ENCODE measurements around the gene CCDC7. TPM values are rescaled to one million over a fixed set of nuclear protein-coding genes. Genes with fewer than 3 reads are reported as not detected.
"Not testable (repeated sequence)": the region's sequence is repeated elsewhere in the genome, so short reads cannot be mapped to it uniquely, and the experiment has no call there.

Gene CCDC7
- total RNA-seq, 4 donors from 2014 or later: 15.1 to 72.3 (median 22.6) TPM

DNA sequence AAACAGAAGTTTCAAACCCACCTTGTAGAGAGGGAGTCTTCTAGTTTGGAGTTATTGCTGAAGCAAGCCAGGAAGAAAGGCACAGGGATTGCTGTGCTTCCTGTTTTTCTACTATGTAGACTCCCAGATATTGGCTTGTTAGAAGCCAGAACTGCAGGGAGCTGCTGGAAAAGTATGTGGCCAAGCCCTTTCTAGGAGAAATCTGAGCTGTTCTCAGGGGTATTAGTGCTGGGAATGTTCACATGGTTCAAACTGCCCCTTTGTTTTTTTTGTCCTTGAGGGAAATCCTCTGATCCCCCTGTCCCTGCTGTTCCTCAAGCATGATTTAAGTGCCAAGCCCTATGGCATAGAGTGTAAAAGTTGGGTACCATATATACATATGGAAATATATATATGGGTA lies 184.0 kb downstream of the CCDC7 start:
- TF ChIP-seq POLR2AphosphoS5 (IDR thresholded peaks at IDR 0.05) (no peak), EP300 (IDR thresholded peaks at IDR 0.05) (no peak), POLR2A (IDR thresholded peaks at IDR 0.05; ENCODE audit: low read depth) (no peak)
- TF ChIP-seq, protein P1, sequence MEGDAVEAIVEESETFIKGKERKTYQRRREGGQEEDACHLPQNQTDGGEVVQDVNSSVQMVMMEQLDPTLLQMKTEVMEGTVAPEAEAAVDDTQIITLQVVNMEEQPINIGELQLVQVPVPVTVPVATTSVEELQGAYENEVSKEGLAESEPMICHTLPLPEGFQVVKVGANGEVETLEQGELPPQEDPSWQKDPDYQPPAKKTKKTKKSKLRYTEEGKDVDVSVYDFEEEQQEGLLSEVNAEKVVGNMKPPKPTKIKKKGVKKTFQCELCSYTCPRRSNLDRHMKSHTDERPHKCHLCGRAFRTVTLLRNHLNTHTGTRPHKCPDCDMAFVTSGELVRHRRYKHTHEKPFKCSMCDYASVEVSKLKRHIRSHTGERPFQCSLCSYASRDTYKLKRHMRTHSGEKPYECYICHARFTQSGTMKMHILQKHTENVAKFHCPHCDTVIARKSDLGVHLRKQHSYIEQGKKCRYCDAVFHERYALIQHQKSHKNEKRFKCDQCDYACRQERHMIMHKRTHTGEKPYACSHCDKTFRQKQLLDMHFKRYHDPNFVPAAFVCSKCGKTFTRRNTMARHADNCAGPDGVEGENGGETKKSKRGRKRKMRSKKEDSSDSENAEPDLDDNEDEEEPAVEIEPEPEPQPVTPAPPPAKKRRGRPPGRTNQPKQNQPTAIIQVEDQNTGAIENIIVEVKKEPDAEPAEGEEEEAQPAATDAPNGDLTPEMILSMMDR (IDR thresholded peaks at IDR 0.05): no peak
- intact Hi-C loops (cut with DNase I): no loop called here
- H3K36me3 ChIP-seq: no peaks in the 10 kb centered on the region
- H3K27ac ChIP-seq (replicated peaks in 1 of 4): no peak overlapping the region
- H3K4me1 ChIP-seq: no peaks in the 10 kb centered on the region
- H3K4me3 ChIP-seq: no peak overlapping the region
- H3K27me3 ChIP-seq: no peaks in the 10 kb centered on the region
- DNase-seq (ENCODE audit: extremely low spot score): no peak
- H3K9me3 ChIP-seq: peaks cover 0 to 6% (median 0%) of the 10 kb centered on the region in 4 donors

DNA sequence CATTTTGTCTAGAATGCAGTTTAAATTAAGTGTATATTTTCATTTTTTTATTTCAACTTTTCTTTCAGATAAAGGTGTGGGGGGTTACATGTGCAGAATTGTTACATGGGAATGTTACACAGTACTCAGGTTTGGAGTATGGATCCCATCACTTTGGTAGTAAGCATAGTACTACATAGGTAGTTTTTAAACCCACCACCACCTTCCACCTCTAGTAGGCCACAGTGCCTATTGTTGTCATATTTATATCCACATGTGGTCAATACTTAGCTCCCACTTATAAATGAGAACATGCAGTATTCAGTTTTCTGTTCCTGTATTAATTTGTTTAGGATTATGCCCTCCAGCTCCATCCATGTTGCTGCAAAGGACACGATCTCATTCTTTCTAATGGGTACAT lies 200.6 kb downstream of the CCDC7 start:
- H3K4me3 ChIP-seq: no peak overlapping the region
- 56% methylated on average over 1 of the region's 1 CpG for WGBS
- H3K36me3 ChIP-seq: peaks cover 0 to 15% (median 0%) of the 10 kb centered on the region in 4 donors
- intact Hi-C loops (cut with DNase I): no loop called here
- DNase-seq (ENCODE audit: extremely low spot score): no peak
- no peaks in the 10 kb centered on the region for H3K27me3 ChIP-seq
- H3K27ac ChIP-seq (replicated peaks in 1 of 4): no peak overlapping the region
- TF ChIP-seq EP300 (IDR thresholded peaks at IDR 0.05) (no peak), POLR2AphosphoS5 (IDR thresholded peaks at IDR 0.05) (no peak), POLR2A (IDR thresholded peaks at IDR 0.05; ENCODE audit: low read depth) (no peak)
- TF ChIP-seq, protein P1 (IDR thresholded peaks at IDR 0.05): no peak
- peaks cover 0 to 33% (median 18%) of the 10 kb centered on the region in 4 donors for H3K9me3 ChIP-seq
- no peaks in the 10 kb centered on the region for H3K4me1 ChIP-seq

DNA sequence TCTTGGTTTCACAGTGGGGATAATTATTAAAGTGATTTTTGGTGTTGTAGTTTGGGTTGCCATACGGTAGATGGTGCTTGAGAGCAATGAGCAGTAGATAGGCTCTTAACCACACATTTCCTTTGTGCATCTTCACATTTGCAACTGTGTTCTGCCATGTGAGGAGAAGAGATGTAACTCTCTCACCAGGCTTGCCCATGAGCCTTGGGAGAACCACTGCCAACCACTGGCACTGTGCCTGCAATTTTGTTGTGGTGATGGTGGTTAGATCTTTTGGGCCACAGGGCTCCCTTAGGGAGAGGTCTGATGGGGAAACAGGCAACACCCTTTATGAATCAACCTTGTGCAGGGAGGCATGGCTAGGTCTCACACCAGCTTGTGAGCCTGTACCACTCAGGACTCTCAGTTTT lies 204.3 kb downstream of the CCDC7 start:
- Histone ChIP-seq H3K27ac (replicated peaks in 1 of 4) (no peak overlapping the region), H3K9me3 (peaks cover 0 to 48% (median 14%) of the 10 kb centered on the region in 4 donors), H3K4me3 (no peak overlapping the region), H3K36me3 (peaks cover 0 to 5% (median 0%) of the 10 kb centered on the region in 4 donors), H3K27me3 (no peaks in the 10 kb centered on the region), H3K4me1 (no peaks in the 10 kb centered on the region)
- intact Hi-C loops (cut with DNase I): no loop called here
- 100% methylated on average over 1 of the region's 1 CpG for WGBS
- TF ChIP-seq, protein P1 (IDR thresholded peaks at IDR 0.05): no peak
- TF ChIP-seq POLR2AphosphoS5 (IDR thresholded peaks at IDR 0.05): no peak
- no peak for TF ChIP-seq POLR2A (IDR thresholded peaks at IDR 0.05; ENCODE audit: low read depth)
- no peak for TF ChIP-seq EP300 (IDR thresholded peaks at IDR 0.05)
- DNase-seq (ENCODE audit: extremely low spot score): no peak

DNA sequence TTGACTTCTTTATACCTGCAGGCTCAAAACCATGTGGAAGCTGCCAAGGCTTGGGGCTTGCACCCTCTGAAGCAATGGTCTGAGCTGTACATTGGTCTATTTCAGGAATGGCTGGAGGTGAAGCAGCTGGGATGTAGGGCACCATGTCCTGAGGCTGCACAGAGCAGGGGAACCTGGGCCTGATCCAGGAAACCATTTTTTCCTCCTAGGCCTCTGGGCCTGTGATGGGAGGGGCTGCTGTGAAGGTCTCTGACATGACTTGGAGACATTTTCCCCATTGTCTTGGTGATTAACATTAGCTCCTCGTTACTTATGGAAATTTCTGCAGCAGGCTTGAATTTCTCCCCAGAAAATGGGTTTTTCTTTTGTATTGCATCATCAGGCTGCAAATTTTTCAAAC lies 211.5 kb downstream of the CCDC7 start:
- H3K27ac ChIP-seq (replicated peaks in 1 of 4); H3K4me1 ChIP-seq; H3K4me3 ChIP-seq; intact Hi-C loops (cut with DNase I); DNase-seq (ENCODE audit: extremely low spot score); H3K27me3 ChIP-seq: not testable (repeated sequence)
- 95% methylated on average over 1 of the region's 1 CpG for WGBS
- H3K36me3 ChIP-seq: peaks cover 0 to 12% (median 0%) of the 10 kb centered on the region in 4 donors
- H3K9me3 ChIP-seq: peaks cover 0 to 26% (median 4%) of the 10 kb centered on the region in 4 donors

DNA sequence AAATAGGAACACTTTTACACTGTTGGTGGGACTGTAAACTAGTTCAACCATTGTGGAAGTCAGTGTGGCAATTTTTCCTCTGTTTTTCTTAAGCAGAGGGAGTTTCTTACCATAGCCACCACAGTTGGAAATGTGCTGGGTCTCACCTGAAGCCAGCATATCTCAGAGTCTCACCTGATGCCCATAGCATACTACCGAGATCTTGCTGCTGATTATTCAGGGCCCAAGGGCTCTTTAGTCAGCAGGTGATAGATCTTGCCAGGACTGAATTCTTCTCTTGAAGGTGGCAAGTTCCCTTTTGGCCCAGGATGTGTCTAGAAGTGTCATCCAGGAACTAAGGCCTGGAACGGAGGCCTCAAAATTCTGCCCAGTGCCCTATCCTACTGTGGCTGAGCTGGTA lies 215.4 kb downstream of the CCDC7 start:
- no peak overlapping the region for H3K4me3 ChIP-seq
- WGBS: 92% methylated on average over 2 of the region's 2 CpGs
- intact Hi-C loops (cut with DNase I): no loop called here
- no peak overlapping the region for H3K27ac ChIP-seq (replicated peaks in 1 of 4)
- H3K4me1 ChIP-seq: no peaks in the 10 kb centered on the region
- peaks cover 0 to 7% (median 0%) of the 10 kb centered on the region in 4 donors for H3K36me3 ChIP-seq
- TF ChIP-seq POLR2A (IDR thresholded peaks at IDR 0.05; ENCODE audit: low read depth) (no peak), POLR2AphosphoS5 (IDR thresholded peaks at IDR 0.05) (no peak), EP300 (IDR thresholded peaks at IDR 0.05) (no peak)
- TF ChIP-seq, protein P1 (IDR thresholded peaks at IDR 0.05): no peak
- peaks cover 0 to 7% (median 0%) of the 10 kb centered on the region in 4 donors for H3K9me3 ChIP-seq
- DNase-seq (ENCODE audit: extremely low spot score): no peak
- H3K27me3 ChIP-seq: no peaks in the 10 kb centered on the region

Data from esophagus muscularis mucosa (tissue), 4 donors.